ENCODE results near the gene GPR157.
A peak's percentile ranks its signal among the peaks of the same experiment; 100 is the strongest.
"Not testable (repeated sequence)": the region's sequence is repeated elsewhere in the genome, so short reads cannot be mapped to it uniquely, and the experiment has no call there.

Gene GPR157

GRCh38 chr1:9128520-9129265, at the start of gene GPR157:
Gene GPR157 (minus strand): TSS chr1:9129102. CDS start chr1:9129027, 75 bp downstream.
- DNase-seq = peak in 6 of 10 donors; percentile 24 to 82 (median 51)
- intact Hi-C loops (cut with DNase I) = no loop called here

DNA sequence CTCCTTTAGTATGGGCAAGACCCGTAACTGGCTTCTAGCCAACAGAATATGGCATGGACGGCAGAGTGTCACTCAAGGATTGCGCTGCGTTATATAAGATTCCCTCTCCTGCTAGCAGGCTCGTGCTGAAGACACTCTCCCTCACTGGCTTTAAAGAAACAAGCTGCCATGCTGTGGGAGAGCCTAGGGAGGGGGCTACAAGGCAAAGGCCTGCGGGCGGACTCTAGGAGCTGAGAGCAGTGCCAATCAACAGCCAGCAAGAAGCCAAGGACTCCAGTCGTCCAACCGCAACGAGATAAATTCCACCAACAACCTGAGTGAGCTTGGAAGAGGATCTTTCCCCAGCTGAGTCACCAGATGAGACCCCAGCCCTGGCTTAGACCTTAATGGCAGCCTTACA, 45.9 kb upstream of the GPR157 start:
- intact Hi-C loops (cut with DNase I) = no loop called here

GRCh38 chr1:9174243-9174642, 45.3 kb upstream of the GPR157 start:
- intact Hi-C loops (cut with DNase I) = no loop called here
- DNase-seq = no peak

More for the DNA sequence above, 45.9 kb upstream of the GPR157 start:
- no peak for DNase-seq

DNA sequence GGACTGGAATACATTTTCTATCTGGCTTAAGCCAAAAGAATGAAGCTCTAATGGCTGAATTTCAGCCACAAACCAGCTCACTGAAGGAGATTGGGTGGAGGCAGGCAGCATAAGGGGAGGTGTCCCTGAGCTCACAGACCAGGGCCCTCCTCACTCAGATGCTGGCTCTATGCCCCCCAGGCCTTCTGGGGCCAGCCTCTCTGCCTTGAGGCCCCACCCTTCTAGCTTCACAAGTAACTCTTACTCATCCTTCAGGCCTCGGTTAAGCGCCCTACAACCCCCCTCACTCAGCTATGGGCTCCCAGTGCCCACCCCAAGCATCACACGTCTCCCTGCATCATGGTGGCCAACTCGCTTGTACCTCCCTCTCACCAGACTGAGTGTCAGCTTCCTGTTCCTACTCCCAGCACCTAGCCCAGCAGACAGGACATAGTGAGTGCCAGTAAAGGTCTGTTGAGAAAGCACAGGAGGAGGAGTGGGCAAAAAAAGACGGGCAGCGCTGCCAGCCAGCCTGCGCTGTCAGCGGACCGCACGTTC, 40.8 kb upstream of the GPR157 start:
- no peak for DNase-seq
- intact Hi-C loops (cut with DNase I) = no loop called here

DNA sequence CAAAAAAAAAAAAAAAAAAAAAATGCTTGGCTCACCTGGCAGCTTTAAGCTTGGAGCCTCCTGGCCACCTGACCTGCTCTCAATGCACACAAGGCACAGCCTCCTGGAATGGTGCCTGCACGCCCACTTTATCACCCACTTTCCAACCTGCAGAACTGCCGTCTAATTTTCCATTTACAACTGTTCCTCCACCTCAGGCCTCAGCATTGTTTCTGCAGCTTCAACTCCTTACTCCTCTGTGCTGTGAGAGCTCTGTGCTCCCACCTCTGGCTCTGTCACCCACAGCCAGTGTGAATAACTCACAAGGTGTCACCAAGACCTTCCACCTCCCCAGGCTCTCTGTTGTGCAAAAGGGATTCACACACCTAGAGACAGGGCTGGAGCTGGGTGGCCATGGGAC, 38.7 kb upstream of the GPR157 start:
- intact Hi-C loops (cut with DNase I) = no loop called here
- no peak for DNase-seq

GRCh38 chr1:9166289-9167235, 37.7 kb upstream of the GPR157 start:
- intact Hi-C loops (cut with DNase I) = no loop called here
- no peak for DNase-seq

- intact Hi-C loops (cut with DNase I) = no loop called here
Measured at GRCh38 chr1:9165396-9165795, 36.5 kb upstream of the GPR157 start.

GRCh38 chr1:9164919-9165318, 36.0 kb upstream of the GPR157 start:
- DNase-seq = peak in 1 of 10 donors; percentile 42
- intact Hi-C loops (cut with DNase I) = no loop called here

More at GRCh38 chr1:9165396-9165795, 36.5 kb upstream of the GPR157 start:
- no peak for DNase-seq

DNA sequence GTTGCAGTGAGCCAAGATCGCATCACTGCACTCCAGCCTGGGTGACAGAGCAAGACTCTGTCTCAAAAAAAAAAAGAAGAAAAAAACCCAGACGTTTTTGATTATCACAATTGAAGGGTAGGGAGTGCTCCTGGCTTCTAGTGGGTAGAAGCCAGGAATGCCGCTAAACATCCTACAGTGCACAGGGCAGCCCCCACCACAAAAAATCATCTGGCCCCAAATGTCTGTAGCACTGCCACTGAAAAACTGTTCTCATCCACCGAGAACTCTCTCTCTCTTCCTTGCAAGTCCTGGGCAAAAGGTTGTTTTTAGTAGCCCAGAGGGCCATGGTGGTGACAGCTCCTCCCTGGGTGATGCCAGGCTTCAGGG, 35.6 kb upstream of the GPR157 start:
- DNase-seq = no peak
- intact Hi-C loops (cut with DNase I) = no loop called here

GRCh38 chr1:9161963-9162362, 33.1 kb upstream of the GPR157 start:
- intact Hi-C loops (cut with DNase I) = no loop called here
- no peak for DNase-seq

GRCh38 chr1:9161342-9161741, 32.4 kb upstream of the GPR157 start:
- no peak for DNase-seq
- intact Hi-C loops (cut with DNase I) = no loop called here

GRCh38 chr1:9160079-9160717, 31.3 kb upstream of the GPR157 start:
- intact Hi-C loops (cut with DNase I) = no loop called here
- no peak for DNase-seq

GRCh38 chr1:9155879-9156278, 27.0 kb upstream of the GPR157 start:
- DNase-seq = no peak
- intact Hi-C loops (cut with DNase I) = no loop called here

- DNase-seq; intact Hi-C loops (cut with DNase I): not testable (repeated sequence)
Measured at GRCh38 chr1:9155405-9155804, 26.5 kb upstream of the GPR157 start.

DNA sequence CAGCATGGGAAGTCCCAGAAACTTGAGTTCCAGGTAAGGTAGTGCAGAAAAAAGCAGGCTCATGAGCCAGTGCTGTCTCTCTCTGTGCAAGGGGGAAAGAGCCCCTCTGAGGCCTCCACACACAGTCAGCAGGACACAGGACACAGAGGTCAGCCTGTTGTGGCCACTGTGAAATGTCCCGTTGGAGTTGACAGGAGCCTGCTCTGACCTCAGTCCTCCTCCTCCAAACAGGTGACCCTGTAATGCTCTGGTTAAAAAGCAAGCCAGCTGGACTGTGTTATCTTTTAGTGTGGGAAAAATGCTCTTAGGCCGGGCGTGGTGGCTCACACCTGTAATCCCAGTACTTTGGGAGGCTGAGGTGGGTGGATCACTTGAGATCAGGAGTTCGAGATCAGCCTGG, 24.2 kb upstream of the GPR157 start:
- intact Hi-C loops (cut with DNase I) = no loop called here
- DNase-seq = no peak

DNA sequence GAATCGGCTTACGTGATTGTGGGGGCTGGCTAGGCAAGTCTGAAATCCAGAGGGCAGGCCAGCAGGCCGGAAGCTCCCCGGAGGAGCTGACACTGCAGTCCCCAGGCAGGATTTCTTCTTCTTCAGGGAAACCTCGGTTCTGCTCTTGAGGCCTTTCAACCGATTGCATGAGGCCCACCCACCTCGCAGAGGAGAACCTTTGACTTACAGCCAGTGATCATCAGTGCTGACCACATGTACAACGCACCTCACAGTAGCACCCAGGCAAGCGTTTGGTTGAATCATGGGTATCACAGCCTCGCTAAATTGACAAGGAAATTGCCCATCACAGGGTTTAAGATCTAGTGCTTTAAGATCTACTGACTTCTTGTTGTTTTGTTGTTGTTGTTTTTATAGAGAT, 23.6 kb upstream of the GPR157 start:
- intact Hi-C loops (cut with DNase I) = no loop called here
- DNase-seq = peak in 1 of 10 donors; percentile 50

DNA sequence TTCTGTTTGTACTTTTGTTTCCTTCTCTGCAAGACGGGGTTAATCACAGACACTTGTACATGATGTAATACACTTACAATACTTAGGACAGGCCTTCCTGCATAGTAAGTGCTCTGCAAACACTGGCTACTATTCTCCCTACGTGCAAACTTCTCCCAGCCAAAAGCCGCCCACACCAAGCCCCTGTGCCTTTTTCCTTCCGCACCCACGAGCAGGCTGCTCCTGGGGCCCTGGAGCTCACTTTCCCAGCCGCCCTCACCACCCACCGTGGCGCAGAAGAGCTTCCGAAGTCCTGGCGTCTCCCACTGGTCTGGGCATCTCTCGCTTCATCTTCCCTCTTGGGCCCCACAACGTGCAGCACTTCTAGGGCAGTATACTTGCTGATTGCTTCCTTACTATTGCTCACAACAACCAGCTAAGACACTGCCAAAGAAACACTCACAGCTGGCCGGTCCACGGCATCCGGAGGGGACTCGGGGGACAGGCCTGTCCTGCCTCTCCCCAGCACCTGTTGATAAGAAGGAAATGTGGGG, 22.5 kb upstream of the GPR157 start:
- peak in 1 of 10 donors; percentile 71 for DNase-seq
- intact Hi-C loops (cut with DNase I) = no loop called here

DNA sequence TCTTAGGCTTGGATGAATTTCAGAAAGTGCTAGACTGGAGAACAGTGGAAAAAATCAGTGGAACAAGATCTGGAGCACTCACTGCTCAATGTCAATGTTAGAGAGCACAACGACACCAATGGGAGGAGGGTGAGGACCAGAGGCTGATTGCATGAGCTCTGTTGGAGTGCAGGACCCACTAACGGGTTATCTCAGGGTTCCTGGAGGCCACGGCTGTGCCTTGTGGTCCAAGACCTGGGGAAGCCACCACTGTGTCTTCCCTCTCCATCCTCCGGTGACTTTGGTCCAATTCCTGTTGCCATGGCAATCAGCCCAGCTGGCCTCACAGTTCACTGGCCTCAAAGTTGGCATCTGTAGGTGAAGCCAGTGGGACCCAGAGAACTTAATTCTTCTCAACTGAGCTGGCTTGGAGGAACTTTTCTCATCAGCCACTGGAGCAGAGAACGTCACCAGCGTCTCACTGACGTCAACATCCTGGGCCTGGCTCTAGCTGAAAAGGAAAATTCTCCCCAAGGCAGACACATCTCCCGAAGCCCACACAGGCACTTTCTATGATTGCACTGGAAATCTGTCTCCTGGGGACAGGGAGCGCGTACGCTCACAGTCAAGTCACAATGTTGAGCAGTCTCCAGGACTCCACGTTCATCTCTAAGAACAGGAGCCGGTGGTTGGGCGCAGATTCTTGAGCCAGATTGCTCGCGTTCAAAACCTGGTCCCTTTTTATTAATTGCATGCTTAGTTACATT, 21.9 kb upstream of the GPR157 start:
- intact Hi-C loops (cut with DNase I) = no loop called here
- peak in 2 of 10 donors; percentile 36 to 83 for DNase-seq

DNA sequence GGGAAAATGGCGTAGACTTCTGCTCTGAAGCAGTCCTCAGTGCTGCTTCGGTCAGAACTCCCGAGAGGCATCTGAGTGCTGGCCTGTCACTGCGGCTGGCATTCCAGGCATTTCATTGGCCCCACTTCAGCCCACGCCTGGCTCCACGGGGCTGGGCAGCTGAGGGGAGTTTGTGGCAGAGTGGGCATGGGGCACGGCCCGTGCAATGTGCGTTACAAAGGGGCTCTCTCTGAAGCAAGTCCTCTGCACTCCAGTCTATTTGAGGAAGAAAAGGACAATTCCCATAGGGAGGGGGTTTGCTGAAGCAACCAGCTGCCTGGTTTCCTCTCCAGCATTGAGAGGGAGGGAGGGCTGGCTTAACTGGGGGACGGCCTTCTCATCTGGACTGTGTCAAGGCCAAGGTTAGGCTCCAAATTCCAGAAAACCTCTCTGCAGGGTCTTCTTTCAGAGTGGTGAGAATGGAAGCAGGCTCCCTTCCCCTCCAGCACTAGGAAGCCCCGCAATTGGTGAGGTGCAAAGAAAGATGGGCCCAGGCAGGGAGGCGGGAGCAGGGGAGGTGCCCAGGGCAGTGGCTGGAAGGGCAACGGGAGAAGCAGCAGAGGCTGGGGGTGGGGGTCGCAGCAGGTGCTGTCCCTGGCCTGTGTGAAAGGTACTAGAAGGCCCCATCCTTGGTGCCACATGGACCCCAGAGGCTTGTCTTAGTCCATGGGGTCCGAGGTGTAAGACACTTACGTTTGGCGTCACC, 21.1 kb upstream of the GPR157 start:
- DNase-seq = peak in 2 of 10 donors; percentile 55 to 67
- intact Hi-C loops (cut with DNase I) = no loop called here

All from posterior cingulate gyrus (tissue), 11 donors.